AG04450 (cell line): ENCODE results near the gene MAD1L1. TPM values are rescaled to one million over a fixed set of nuclear protein-coding genes. Genes with fewer than 3 reads are reported as not detected.

Experiments
- CTCF ChIA-PET: fragments of 300-600, 350-600 bp; formaldehyde crosslinking; extraction: SDS; loops from one replicate; lab custom pipeline; 2022; ENCODE audit warnings: antibody characterized with exemption, inconsistent platforms; lab: Charles Lee
- POLR2A ChIA-PET: fragments of 350-600 bp; formaldehyde crosslinking; extraction: SDS; loops from one replicate; lab custom pipeline; 2021; ENCODE audit warnings: antibody characterized with exemption, inconsistent platforms; lab: Yijun Ruan, JAX
- DNase-seq: peaks from one replicate; pipeline ENCODE4 v3.0.0-alpha.2; 2011; ENCODE audit warnings: low read depth, low spot score
- H3K27ac ChIP-seq: one replicate; pipeline ENCODE4 v1.5.1; 2012; ENCODE audit warnings: low read depth, low read length, control low read depth
- H3K27me3 ChIP-seq: one replicate; pipeline ENCODE4 v1.6.0; 2012; ENCODE audit warnings: low read length; ENCODE audit not compliant: control insufficient read depth, insufficient read depth
- H3K4me3 ChIP-seq: 2 replicates; pipeline ENCODE4 v1.5.1; 2011; ENCODE audit warnings: mild to moderate bottlenecking, low read depth, low read length, control low read depth
- H3K9me3 ChIP-seq: 2 replicates; pipeline ENCODE4 v1.5.1; 2012; ENCODE audit warnings: low read length; ENCODE audit not compliant: control insufficient read depth, insufficient read depth
- CTCF ChIP-seq: IDR thresholded peaks from 2 replicates; pipeline ENCODE4 v1.5.1; 2011; ENCODE audit warnings: low read depth, low read length, control low read depth, inconsistent platforms
- polyA plus RNA-seq: library from polyadenylated mRNA; depleted of rRNA; stranded (reverse); fragments of >200 nt; gene quantifications from 2 replicates; pipeline ENCODE4 v1.2.3, GENCODE V29; 2011

The MAD1L1 gene
- polyA plus RNA-seq, 1 experiment = 11.9 TPM

- H3K9me3 ChIP-seq = peaks cover 7% of the 10 kb centered on the region; the same call in 1 of the 2 replicates
- CTCF ChIA-PET = no interaction called here
- no peak for DNase-seq
- H3K4me3 ChIP-seq = no peak overlapping the region
- POLR2A ChIA-PET = no interaction called here
- H3K27me3 ChIP-seq = no peaks in the 10 kb centered on the region
- no peak overlapping the region for H3K27ac ChIP-seq
- TF ChIP-seq CTCF = no peak
Measured at GRCh38 chr7:2141021-2141410, 91.7 kb downstream of the MAD1L1 start.

GRCh38 chr7:2140216-2141020 lies 92.3 kb downstream of the MAD1L1 start:
- TF ChIP-seq CTCF = no peak
- H3K4me3 ChIP-seq = no peak overlapping the region
- ChIA-PET CTCF (no interaction called here), POLR2A (no interaction called here)
- H3K27ac ChIP-seq = no peak overlapping the region
- H3K27me3 ChIP-seq = no peaks in the 10 kb centered on the region
- no peak for DNase-seq
- H3K9me3 ChIP-seq = peaks cover 7% of the 10 kb centered on the region; the same call in 1 of the 2 replicates

DNA sequence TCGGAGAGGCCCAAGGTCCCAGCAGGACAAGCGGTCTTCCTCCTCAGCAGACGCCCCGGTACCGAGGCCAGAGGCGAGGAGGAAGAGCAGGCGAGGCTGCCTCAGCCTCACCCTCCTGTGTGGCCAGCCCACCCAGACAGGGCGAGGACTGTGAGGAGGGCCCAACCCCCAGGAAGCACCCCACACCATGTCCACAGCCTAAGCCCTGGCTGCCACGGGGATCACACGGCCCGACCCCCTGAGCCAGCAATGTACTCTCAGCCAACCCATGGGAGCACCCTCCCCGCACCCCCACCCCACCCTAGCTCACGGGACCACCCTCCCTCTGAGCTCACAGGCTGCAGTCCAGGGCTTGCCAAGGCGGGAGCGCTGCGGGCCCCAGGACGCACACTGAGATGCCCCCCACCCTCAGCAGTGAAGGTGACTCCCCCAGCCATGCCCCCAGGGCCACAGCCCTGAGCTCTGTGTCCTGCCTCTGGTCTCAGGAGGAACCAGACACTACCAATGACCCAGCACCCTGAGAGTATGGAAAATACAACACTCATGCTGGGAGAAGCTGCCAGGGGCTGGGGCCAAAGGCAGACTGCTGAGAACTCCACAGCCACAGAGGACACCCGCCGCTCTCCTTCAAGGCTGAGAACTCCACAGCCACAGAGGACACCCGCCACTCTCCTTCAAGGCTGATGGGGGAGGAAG lies 93.6 kb downstream of the MAD1L1 start:
- no peak overlapping the region for H3K27ac ChIP-seq
- no peaks in the 10 kb centered on the region for H3K27me3 ChIP-seq
- DNase-seq = no peak
- ChIA-PET CTCF (no interaction called here), POLR2A (no interaction called here)
- H3K9me3 ChIP-seq = peaks cover 7% of the 10 kb centered on the region; the same call in 1 of the 2 replicates
- TF ChIP-seq CTCF = no peak
- no peak overlapping the region for H3K4me3 ChIP-seq

- CTCF ChIA-PET = interaction anchor here (0.6 to 1.6 kb wide), 2 partner anchors 15 to 188 kb away, joined by 3 read pairs; no protein-coding TSS in a partner anchor
- no peak for TF ChIP-seq CTCF
Measured at GRCh38 chr7:2138146-2138765, 94.5 kb downstream of the MAD1L1 start.

More at GRCh38 chr7:2138146-2138765, 94.5 kb downstream of the MAD1L1 start:
- Histone ChIP-seq H3K4me3 (no peak overlapping the region), H3K27me3 (no peaks in the 10 kb centered on the region), H3K9me3 (peaks cover 2% of the 10 kb centered on the region; the same call in 1 of the 2 replicates), H3K27ac (no peak overlapping the region)
- no peak for DNase-seq
- POLR2A ChIA-PET = no interaction called here
